Nephron progenitor cell (in vitro differentiated cells): ENCODE data around the gene TH.

Experiments used
- DNase-seq: peaks from one replicate; pipeline ENCODE4 v3.0.0; 2021
- H3K27ac Mint-ChIP-seq: 2 replicates; pipeline ENCODE4 v1.8.0; 2021; ENCODE audit warnings: mild to moderate bottlenecking, moderate library complexity, mixed read lengths
- H3K27me3 Mint-ChIP-seq: 2 replicates; pipeline ENCODE4 v1.8.0; 2021; ENCODE audit warnings: mild to moderate bottlenecking, low read depth, mixed read lengths; ENCODE audit not compliant: poor library complexity
- H3K36me3 Mint-ChIP-seq: 2 replicates; pipeline ENCODE4 v1.8.0; 2021; ENCODE audit warnings: low read depth, mixed read lengths
- H3K4me1 Mint-ChIP-seq: 2 replicates; pipeline ENCODE4 v1.8.0; 2021; ENCODE audit warnings: mixed read lengths
- H3K4me3 Mint-ChIP-seq: 2 replicates; pipeline ENCODE4 v1.8.0; 2021; ENCODE audit warnings: mild to moderate bottlenecking, moderate library complexity, mixed read lengths
- H3K9me3 Mint-ChIP-seq: 2 replicates; pipeline ENCODE4 v1.8.0; 2021; ENCODE audit warnings: mild to moderate bottlenecking, moderate library complexity, mixed read lengths
- TF ChIP-seq, protein P1 (sequence below): fragments of 200-600 bp; sonication (generic); IDR thresholded peaks from 2 replicates; pipeline ENCODE4 v1.5.0; 2021; ENCODE audit warnings: antibody characterized with exemption

Gene TH

GRCh38 chr11:2151500-2152257 lies 19.9 kb downstream of the TH start:
- Mint-ChIP-seq H3K4me1 (peaks cover 44% of the 10 kb centered on the region), H3K9me3 (no peaks in the 10 kb centered on the region), H3K27ac (no peak overlapping the region), H3K27me3 (peaks cover 24% of the 10 kb centered on the region), H3K36me3 (no peaks in the 10 kb centered on the region), H3K4me3 (peak overlapping the region; percentile 35)
- peak; percentile 88 for DNase-seq
- TF ChIP-seq, protein P1, sequence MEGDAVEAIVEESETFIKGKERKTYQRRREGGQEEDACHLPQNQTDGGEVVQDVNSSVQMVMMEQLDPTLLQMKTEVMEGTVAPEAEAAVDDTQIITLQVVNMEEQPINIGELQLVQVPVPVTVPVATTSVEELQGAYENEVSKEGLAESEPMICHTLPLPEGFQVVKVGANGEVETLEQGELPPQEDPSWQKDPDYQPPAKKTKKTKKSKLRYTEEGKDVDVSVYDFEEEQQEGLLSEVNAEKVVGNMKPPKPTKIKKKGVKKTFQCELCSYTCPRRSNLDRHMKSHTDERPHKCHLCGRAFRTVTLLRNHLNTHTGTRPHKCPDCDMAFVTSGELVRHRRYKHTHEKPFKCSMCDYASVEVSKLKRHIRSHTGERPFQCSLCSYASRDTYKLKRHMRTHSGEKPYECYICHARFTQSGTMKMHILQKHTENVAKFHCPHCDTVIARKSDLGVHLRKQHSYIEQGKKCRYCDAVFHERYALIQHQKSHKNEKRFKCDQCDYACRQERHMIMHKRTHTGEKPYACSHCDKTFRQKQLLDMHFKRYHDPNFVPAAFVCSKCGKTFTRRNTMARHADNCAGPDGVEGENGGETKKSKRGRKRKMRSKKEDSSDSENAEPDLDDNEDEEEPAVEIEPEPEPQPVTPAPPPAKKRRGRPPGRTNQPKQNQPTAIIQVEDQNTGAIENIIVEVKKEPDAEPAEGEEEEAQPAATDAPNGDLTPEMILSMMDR, result peak; percentile 73

- Mint-ChIP-seq H3K4me3 (no peak overlapping the region), H3K27me3 (peaks cover 39% of the 10 kb centered on the region), H3K9me3 (no peaks in the 10 kb centered on the region), H3K36me3 (peaks cover 7% of the 10 kb centered on the region), H3K27ac (peak overlapping the region; percentile 66), H3K4me1 (peaks cover 59% of the 10 kb centered on the region)
- TF ChIP-seq, protein P1, result peak; percentile 65
- no peak for DNase-seq
These were observed 21.5 kb downstream of the TH start for GRCh38 chr11:2149864-2150847.

GRCh38 chr11:2149460-2149859 lies 22.2 kb downstream of the TH start:
- H3K4me1 Mint-ChIP-seq, result peaks cover 64% of the 10 kb centered on the region
- peaks cover 7% of the 10 kb centered on the region for H3K36me3 Mint-ChIP-seq
- no peak for DNase-seq
- no peak overlapping the region for H3K27ac Mint-ChIP-seq
- TF ChIP-seq, protein P1, result no peak
- peaks cover 45% of the 10 kb centered on the region for H3K27me3 Mint-ChIP-seq
- no peaks in the 10 kb centered on the region for H3K9me3 Mint-ChIP-seq
- no peak overlapping the region for H3K4me3 Mint-ChIP-seq

- H3K4me1 Mint-ChIP-seq, result peaks cover 65% of the 10 kb centered on the region
- H3K4me3 Mint-ChIP-seq, result peak overlapping the region; percentile 54
- H3K27ac Mint-ChIP-seq, result no peak overlapping the region
- no peak for DNase-seq
- peaks cover 7% of the 10 kb centered on the region for H3K36me3 Mint-ChIP-seq
- peaks cover 52% of the 10 kb centered on the region for H3K27me3 Mint-ChIP-seq
- TF ChIP-seq, protein P1, result no peak
- H3K9me3 Mint-ChIP-seq, result no peaks in the 10 kb centered on the region
These were observed 23.0 kb downstream of the TH start for GRCh38 chr11:2148595-2148994.

GRCh38 chr11:2147391-2147790 lies 24.2 kb downstream of the TH start:
- TF ChIP-seq, protein P1, result no peak
- peaks cover 7% of the 10 kb centered on the region for H3K36me3 Mint-ChIP-seq
- H3K4me1 Mint-ChIP-seq, result peaks cover 75% of the 10 kb centered on the region
- no peak overlapping the region for H3K27ac Mint-ChIP-seq
- no peaks in the 10 kb centered on the region for H3K9me3 Mint-ChIP-seq
- no peak for DNase-seq
- H3K27me3 Mint-ChIP-seq, result peaks cover 64% of the 10 kb centered on the region
- no peak overlapping the region for H3K4me3 Mint-ChIP-seq
